Measurements from ENCODE around the gene EEF2.

GRCh38 chr19:4031420-4031819, 46.2 kb upstream of the EEF2 start:
- TF ChIP-seq TAF1 (IDR thresholded peaks at IDR 0.05; ENCODE audit: low read depth) (no peak), EP300 (IDR thresholded peaks at IDR 0.05; ENCODE audit: borderline replicate concordance) (no peak), FOXM1 (IDR thresholded peaks at IDR 0.05; ENCODE audit: borderline replicate concordance, low read depth) (no peak)

All from Ishikawa (cell line).